AG04449 (cell line): ENCODE measurements around the gene ZNF219.

Source experiments
- CTCF ChIA-PET: fragments of 350-600 bp; formaldehyde crosslinking; extraction: SDS; loops from one replicate; lab custom pipeline; 2021; ENCODE audit warnings: antibody characterized with exemption; lab: Yijun Ruan, JAX
- POLR2A ChIA-PET: fragments of 400-600, 350-600 bp; formaldehyde crosslinking; extraction: SDS; loops from one replicate; lab custom pipeline; 2020; ENCODE audit warnings: antibody characterized with exemption, inconsistent platforms; lab: Yijun Ruan, JAX
- DNase-seq: peaks from one replicate; pipeline ENCODE4 v3.0.0-alpha.2; 2010; ENCODE audit warnings: low read depth, low spot score
- H3K4me3 ChIP-seq: 2 replicates; pipeline ENCODE4 v1.5.1; 2011; ENCODE audit warnings: low read depth, mild to moderate bottlenecking, control low read depth, low read length
- CTCF ChIP-seq: IDR thresholded peaks from one replicate; pipeline ENCODE4 v1.5.1; 2011; ENCODE audit warnings: mild to moderate bottlenecking, moderate library complexity, low read length, control low read depth, inconsistent platforms; ENCODE audit not compliant: insufficient read depth; ENCODE audit errors: missing control alignments

The ZNF219 gene

GRCh38 chr14:21070610-21071224 lies 27.7 kb downstream of the ZNF219 start:
- H3K4me3 ChIP-seq = peak overlapping the region; percentile 81
- POLR2A ChIA-PET = interaction anchor here (0.6 to 3.6 kb wide), 16 partner anchors 7 to 616 kb away, joined by 3 to 42 read pairs (median 8); partner anchors contain the start of genes APEX1, METTL3, OSGEP and TMEM253
- CTCF ChIA-PET = interaction anchor here (0.6 to 6.6 kb wide), 17 partner anchors 9 to 655 kb away, joined by 3 to 164 read pairs (median 5); partner anchors contain the start of gene TMEM253
- no peak for DNase-seq
- TF ChIP-seq CTCF = no peak

- POLR2A ChIA-PET = interaction anchor here (1.5 to 3.6 kb wide), 11 partner anchors 9 to 55 kb away, joined by 4 to 42 read pairs (median 10); partner anchors contain the start of gene TMEM253
- H3K4me3 ChIP-seq = peak within 1 kb of the TSS; percentile 81
- no peak for TF ChIP-seq CTCF
- CTCF ChIA-PET = interaction anchor here (0.6 to 6.6 kb wide), 12 partner anchors 9 to 654 kb away, joined by 3 to 164 read pairs (median 16); partner anchors contain the start of gene TMEM253
- no peak for DNase-seq
These were observed 28.3 kb downstream of the ZNF219 start, which contains the start of gene ARHGEF40 for GRCh38 chr14:21070083-21070609. TSS of gene ARHGEF40 (plus strand) at chr14:21070304. CDS start at chr14:21070397, 93 bp downstream.

- H3K4me3 ChIP-seq = peak overlapping the region; percentile 81
- ChIA-PET POLR2A (interaction anchor here (1.8 to 2.7 kb wide), 5 partner anchors 10 to 26 kb away, joined by 4 to 42 read pairs (median 10); no protein-coding TSS in a partner anchor), CTCF (interaction anchor here (1.0 to 9.6 kb wide), 23 partner anchors 8 to 654 kb away, joined by 3 to 300 read pairs (median 19); partner anchors contain the start of genes TMEM253, TPPP2 and ZNF219)
- no peak for DNase-seq
- no peak for TF ChIP-seq CTCF
These were observed 28.9 kb downstream of the ZNF219 start for GRCh38 chr14:21069388-21070082.

- POLR2A ChIA-PET = interaction anchor here (0.9 kb wide), 2 partner anchors 26 to 36 kb away, joined by 3 to 5 read pairs; no protein-coding TSS in a partner anchor
- TF ChIP-seq CTCF = peak; percentile 62
- CTCF ChIA-PET = interaction anchor here (0.7 to 9.6 kb wide), 26 partner anchors 8 to 72 kb away, joined by 3 to 300 read pairs (median 4); partner anchors contain the start of genes TMEM253, TPPP2 and ZNF219
- H3K4me3 ChIP-seq = peak overlapping the region; percentile 81
- DNase-seq = no peak
These were observed 29.7 kb downstream of the ZNF219 start for GRCh38 chr14:21068521-21069387.

- CTCF ChIA-PET = interaction anchor here (0.6 to 9.6 kb wide), 15 partner anchors 8 to 271 kb away, joined by 3 to 300 read pairs (median 7); partner anchors contain the start of gene TMEM253
- H3K4me3 ChIP-seq = no peak overlapping the region
- no peak for DNase-seq
- no peak for TF ChIP-seq CTCF
- POLR2A ChIA-PET = no interaction called here
These were observed 31.5 kb downstream of the ZNF219 start for GRCh38 chr14:21066882-21067502.
